Measurements from ENCODE around the gene GLYATL3.
"Not testable (repeated sequence)": the region's sequence is repeated elsewhere in the genome, so short reads cannot be mapped to it uniquely, and the experiment has no call there.

GLYATL3 gene
- 0 to 0.88 (median 0) reads per million in 17 experiments for total RNA-seq

- DNase-seq: no peak
Observed at GRCh38 chr6:49499623-49500022, at the start of gene GLYATL3. Gene GLYATL3 (plus strand): TSS chr6:49499923. CDS start chr6:49511991, 12,068 bp downstream.

DNA sequence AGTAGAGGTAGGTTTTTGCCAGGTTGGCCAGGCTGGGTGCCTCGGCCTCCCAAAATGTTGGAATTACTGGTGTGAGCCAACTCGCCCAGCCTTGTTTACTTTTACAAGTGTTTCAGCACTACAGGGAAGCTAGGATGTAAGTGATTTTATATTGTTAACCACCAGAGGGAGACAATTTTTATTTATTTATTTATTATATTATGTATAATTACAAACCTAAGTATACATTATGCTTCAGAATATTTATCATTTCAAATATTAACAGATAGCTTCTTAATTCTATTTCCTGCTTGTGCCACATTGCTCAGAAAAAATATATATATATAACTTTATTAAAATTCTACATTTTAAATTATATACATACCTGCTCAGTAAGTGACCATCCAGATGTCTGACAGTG is 46.5 kb upstream of the GLYATL3 start:
- peak in 2 of 4 experiments; percentile 19 to 29 for DNase-seq

DNA sequence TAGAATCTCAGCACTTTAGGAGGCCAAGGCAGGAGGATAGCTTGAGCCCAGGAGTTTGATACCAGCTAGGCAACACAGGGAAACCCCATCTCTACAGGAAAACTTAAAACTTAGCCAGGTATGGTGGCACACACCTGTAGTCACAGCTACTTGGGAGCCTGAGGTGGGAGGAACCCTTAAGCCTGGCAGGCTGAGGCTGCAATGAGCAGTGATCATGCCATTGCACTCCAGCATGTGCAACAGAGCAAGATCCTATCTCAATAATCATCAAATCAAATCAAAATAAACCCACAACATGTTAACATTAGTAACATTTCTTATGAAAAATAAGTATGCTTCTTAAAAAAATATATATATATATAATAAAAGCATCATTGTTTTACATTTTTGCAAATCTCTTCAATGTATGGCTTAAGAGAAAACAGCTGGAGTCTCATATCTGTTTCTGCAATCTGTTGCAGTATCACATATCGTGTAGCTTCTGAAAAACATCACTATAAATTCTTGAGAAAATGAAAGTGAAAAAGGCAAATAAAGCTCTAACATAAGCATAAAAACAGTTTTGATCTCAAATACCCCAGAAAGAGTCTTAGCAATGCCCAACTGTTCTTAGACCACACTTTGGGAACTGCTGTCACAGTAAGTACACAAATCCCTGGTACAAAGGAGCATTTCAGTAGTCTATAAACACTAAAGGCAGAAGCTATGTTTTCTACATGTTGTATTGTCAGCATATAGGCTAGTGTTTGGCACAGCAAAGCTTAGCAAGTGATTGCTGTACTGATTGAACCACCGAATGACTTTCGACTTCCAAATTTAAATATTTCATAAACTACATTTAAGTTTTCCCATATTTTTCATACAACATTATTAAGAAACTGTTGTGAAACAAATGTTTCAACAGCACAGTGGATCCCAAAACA is 44.7 kb upstream of the GLYATL3 start:
- no peak for DNase-seq

- no peak for DNase-seq
Observed at GRCh38 chr6:49457771-49458170, 42.0 kb upstream of the GLYATL3 start.

DNA sequence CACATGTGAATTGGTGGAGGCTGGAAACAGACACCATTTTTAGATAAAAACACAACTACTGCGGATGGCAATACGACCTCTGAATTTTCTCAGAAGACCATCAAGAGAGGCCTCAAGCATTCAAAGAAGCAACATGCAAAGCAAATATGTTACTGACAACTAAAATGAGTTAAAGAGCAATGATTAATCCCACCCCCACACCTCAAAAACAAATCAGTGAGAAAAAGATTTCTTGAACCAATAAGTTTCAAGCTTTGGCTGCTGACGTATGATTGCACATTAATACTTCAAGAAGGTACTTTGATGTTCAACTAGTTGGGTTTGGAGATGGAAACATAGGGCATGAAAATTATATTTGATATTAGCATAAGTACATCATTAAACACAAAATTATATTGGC is 37.7 kb upstream of the GLYATL3 start:
- DNase-seq: peak in 2 of 4 experiments; percentile 6 to 8

- DNase-seq: peak in 3 of 4 experiments; percentile 2 to 15 (median 9)
Observed at GRCh38 chr6:49462599-49462926, 37.2 kb upstream of the GLYATL3 start.

DNA sequence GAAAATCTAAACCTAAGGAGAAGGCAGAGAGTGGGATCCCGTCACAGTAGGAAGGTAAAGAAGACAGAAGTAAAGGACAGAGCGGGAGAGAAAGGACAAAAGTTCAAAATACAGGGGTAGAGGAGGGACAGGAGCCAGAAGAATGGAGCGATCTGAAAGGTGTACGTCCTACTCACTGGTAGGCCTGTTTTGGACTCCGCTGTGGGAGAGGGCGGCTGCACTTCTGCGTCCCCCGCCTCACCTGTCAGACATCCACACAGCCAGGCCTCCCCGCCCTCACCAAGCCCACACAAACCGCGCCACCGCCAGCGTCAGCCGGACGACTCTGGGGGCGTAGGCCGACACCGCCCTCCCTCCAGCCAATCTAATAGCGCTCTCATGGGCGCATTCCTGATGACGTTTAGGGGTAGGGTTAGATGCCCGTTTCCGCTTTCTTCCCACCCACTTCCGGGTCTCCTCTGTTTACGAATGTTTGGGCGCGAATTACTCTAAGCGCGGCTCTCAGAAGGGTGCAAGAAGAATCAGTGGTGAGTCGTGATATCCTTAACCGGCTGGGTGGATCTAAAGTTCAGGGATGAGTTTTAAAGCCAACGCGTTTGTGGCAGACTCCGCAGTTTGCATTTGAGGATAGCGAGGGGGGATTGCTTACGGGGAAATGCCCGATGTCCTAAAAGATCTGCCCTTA is 36.7 kb upstream of the GLYATL3 start, which contains the start of the genes CENPQ and MMUT:
TSS of gene CENPQ (plus strand) at position 444 of the 685 bp plus-strand sequence. CDS start 6,807 bp downstream, outside the sequence.
TSS of gene MMUT (minus strand) at position 327 of the 685 bp plus-strand sequence. CDS start 3,787 bp downstream, outside the sequence.
- DNase-seq: peak; percentile 94 to 97 (median 96)

DNA sequence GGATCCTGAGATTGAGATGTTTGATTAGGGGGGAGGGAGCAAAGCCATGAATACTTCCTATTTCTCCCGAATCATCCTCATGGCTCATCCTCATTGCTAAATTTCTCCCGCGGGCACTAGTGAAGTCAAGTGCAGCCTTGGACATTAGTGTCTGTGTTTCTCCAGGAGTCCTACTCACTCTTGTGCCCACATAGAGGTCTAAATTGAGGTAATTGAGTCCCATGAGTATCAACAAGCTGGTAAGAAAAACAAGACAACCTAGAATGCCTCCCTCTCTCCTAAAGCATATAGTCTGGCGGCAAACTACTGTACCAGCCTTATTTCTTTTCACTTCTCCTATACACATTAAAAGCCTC is 36.1 kb upstream of the GLYATL3 start:
- DNase-seq: peak in 1 of 4 experiments; percentile 7

DNA sequence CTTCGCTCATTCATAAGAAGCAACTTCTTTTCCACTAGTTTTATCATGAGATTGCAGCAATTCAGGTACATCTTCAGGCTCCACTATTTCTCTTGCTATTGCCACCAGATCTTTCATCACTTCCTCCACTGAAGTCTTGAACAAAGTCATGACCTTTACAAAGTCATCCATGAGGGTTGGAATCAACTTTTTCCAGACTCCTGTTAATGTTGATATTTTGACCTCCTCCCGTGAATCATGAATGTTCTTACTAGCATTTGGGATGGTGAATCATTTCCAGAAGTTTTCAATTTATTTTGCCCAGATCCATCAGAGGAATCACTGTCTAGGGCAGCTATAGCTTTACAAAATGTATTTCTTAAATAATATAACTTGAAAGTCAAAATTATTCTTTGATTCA is 35.0 kb upstream of the GLYATL3 start:
- no peak for DNase-seq

GRCh38 chr6:49468042-49468441 is 31.7 kb upstream of the GLYATL3 start:
- DNase-seq: no peak

- DNase-seq: not testable (repeated sequence)
Observed at GRCh38 chr6:49476564-49476963, 23.2 kb upstream of the GLYATL3 start.

GRCh38 chr6:49479308-49479970 is 20.3 kb upstream of the GLYATL3 start:
- DNase-seq: no peak

GRCh38 chr6:49481846-49482245 is 17.9 kb upstream of the GLYATL3 start:
- DNase-seq: not testable (repeated sequence)

DNA sequence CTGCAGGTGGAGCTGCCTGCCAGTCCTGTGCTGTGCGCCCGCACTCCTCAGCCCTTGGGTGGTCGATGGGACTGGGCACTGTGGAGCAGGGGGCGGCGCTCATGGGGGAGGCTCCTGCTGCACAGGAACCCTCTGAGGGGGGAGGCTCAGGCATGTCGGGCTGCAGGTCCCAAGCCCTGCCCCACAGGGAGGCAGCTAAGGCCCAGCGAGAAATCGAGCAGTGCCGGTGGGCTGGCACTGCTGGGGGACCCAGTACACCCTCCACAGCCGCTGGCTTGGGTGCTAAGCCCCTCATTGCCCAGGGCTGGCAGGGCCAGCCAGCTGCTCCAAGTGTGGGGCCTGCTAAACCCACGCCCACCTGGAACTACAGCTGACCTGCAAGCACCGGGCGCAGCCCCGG is 16.3 kb upstream of the GLYATL3 start:
- DNase-seq: not testable (repeated sequence)

DNA sequence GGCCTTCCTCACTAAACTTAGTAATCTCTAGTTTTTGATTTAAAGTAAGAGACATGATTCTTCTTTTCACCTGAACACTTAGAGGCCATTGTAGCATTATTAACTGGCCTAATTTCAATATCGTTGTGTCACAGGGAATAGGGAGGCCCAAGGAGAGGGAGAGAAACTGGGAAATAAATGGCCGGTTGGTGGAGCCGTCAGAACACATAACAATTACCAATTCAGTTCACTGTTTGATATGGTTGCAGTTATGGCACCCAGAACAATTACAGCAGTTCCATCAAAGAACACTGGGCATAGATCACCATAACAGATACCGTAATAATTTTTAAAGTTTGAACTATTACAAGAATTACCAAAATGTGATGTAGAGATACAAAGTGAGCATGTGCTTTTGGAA is 9.1 kb upstream of the GLYATL3 start:
- DNase-seq: no peak

DNA sequence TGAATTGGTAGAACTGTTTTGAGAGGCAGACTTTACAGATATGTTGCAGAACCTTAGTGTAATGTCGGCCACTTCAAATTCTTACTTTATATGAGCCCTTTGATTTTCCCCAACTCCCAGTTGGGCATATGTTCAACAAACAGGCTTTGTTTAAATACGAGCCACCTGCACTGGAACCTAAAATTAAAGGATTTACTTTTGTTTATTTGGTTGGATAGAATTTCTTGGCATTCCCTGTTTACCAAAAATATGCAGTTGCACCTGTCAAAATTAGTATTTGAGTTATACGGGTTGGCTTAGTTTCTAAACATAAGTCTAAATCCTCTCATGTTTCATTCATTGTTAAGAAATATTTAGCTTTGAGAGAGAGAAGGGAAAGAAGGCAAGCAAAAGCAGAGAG is 2.4 kb upstream of the GLYATL3 start:
- DNase-seq: no peak

DNA sequence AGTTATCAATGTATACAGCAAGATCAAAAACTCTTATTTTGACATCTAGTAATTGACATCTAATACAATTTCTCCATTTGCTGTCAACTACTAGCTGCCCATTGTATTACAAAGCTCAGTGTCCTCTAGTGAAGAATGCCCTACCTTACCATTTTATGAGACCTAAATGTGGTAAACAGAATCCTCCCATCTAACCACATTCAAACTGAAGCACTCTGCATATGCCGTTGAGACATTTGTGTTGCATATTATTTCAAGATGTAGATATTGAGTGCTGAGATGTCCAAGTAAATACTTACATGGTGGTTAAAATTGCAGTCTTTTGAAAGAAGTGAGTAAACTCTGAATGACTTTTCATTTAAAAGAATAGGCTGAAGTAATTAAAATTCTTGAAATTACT is 597 bp upstream of the GLYATL3 start:
- no peak for DNase-seq

GRCh38 chr6:49504666-49505065 is 4.9 kb downstream of the GLYATL3 start:
- DNase-seq: no peak

- no peak for DNase-seq
Observed at GRCh38 chr6:49506569-49507111, 6.9 kb downstream of the GLYATL3 start.

GRCh38 chr6:49509342-49509741 is 9.6 kb downstream of the GLYATL3 start:
- no peak for DNase-seq

DNA sequence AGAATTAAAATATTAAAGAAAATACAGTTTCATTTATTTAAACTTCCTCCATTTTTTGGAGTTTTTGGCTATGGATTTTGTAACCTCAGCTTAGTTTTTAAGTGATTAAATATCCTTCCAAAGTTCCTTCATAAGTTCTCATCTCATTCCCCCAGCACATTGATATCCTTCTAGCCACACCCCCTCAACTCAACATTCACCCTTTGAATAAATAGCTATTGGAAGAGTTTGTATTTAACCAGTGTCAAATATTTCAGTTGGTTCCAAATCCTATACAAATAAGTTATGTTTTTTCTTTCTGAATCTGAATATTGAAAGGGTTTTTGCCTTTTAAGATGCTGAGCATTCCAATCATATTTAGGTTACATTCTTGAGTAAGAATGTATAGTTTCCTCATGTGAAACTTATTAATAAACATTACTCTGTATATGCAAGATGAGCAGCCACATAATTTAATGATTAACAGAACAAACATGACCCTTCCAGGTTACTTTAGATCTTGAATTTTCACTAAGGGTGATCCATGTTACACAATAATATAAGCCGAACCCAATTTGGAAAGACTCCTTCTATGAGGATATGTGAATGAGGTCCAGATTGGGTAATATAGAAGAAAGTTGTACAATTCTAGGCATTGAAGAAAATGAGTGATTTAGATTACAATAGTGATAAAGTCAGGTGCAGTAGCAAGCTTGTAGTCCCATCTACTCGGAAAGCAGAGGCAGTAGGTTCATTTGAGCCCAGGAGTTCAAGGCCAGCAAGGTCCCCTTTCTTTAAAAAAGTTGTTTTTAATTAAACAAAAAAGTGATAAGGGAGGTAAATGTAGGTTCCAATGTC is 13.6 kb downstream of the GLYATL3 start:
- DNase-seq: no peak

Data from suppressor macrophage (primary cell).